GM21619 (cell line): Measurements from ENCODE around the gene UBC.

ENCODE experiments used
- ATAC-seq: cut with Tn5 transposase; IDR thresholded peaks from one replicate; pipeline ENCODE4 v1.9.1; 2021; ENCODE audit not compliant: unreplicated experiment

UBC gene

GRCh38 chr12:124914392-124915238 lies at the start of gene UBC:
Gene UBC, minus strand, starts transcription at chr12:124914650. Its CDS starts 879 bp downstream, at chr12:124913771.
- peak; percentile 25 for ATAC-seq

- ATAC-seq = no peak
Observed at GRCh38 chr12:124963211-124963610, 48.8 kb upstream of the UBC start.

- ATAC-seq = no peak
Observed at GRCh38 chr12:124961055-124961454, 46.6 kb upstream of the UBC start.

- ATAC-seq = no peak
Observed at GRCh38 chr12:124956571-124956970, 42.1 kb upstream of the UBC start.

GRCh38 chr12:124954771-124955170 lies 40.3 kb upstream of the UBC start:
- no peak for ATAC-seq

- ATAC-seq = no peak
Observed at GRCh38 chr12:124953689-124954405, 39.4 kb upstream of the UBC start.

- no peak for ATAC-seq
Observed at GRCh38 chr12:124952801-124953200, 38.4 kb upstream of the UBC start.

- ATAC-seq = no peak
Observed at GRCh38 chr12:124952295-124952694, 37.8 kb upstream of the UBC start.

GRCh38 chr12:124949779-124950728 lies 35.6 kb upstream of the UBC start:
- no peak for ATAC-seq

GRCh38 chr12:124949066-124949465 lies 34.6 kb upstream of the UBC start:
- no peak for ATAC-seq

GRCh38 chr12:124947561-124948398 lies 33.3 kb upstream of the UBC start:
- ATAC-seq = no peak

GRCh38 chr12:124947013-124947412 lies 32.6 kb upstream of the UBC start:
- ATAC-seq = no peak

GRCh38 chr12:124946447-124946793 lies 32.0 kb upstream of the UBC start:
- ATAC-seq = no peak

GRCh38 chr12:124941170-124941527 lies 26.7 kb upstream of the UBC start:
- no peak for ATAC-seq

- ATAC-seq = peak; percentile 52
Observed at GRCh38 chr12:124940393-124941169, 26.1 kb upstream of the UBC start.

GRCh38 chr12:124940143-124940392 lies 25.6 kb upstream of the UBC start:
- ATAC-seq = no peak

- peak; percentile 49 for ATAC-seq
Observed at GRCh38 chr12:124939421-124940142, 25.1 kb upstream of the UBC start.

- peak; percentile 35 for ATAC-seq
Observed at GRCh38 chr12:124939079-124939420, 24.6 kb upstream of the UBC start.

- ATAC-seq = no peak
Observed at GRCh38 chr12:124938587-124938986, 24.1 kb upstream of the UBC start.
